Left ventricle myocardium inferior (tissue), 1 donor: Measurements from ENCODE around the gene AMOT. TPM values are rescaled to one million over a fixed set of nuclear protein-coding genes. Genes with fewer than 3 reads are reported as not detected.

Source experiments
- DNase-seq: peaks from one replicate; pipeline ENCODE4 v3.0.0-alpha.2; 2020
- H3K27ac ChIP-seq: fragments of 200-600 bp; replicated peaks from 2 replicates; pipeline ENCODE4 v1.8.0; 2021
- H3K27me3 ChIP-seq: fragments of 200-600 bp; 2 replicates; pipeline ENCODE4 v1.8.0; 2021; ENCODE audit warnings: low read depth
- H3K36me3 ChIP-seq: fragments of 200-600 bp; 2 replicates; pipeline ENCODE4 v1.8.0; 2021
- H3K4me1 ChIP-seq: fragments of 200-600 bp; 2 replicates; pipeline ENCODE4 v1.8.0; 2021
- H3K4me3 ChIP-seq: fragments of 200-600 bp; 2 replicates; pipeline ENCODE4 v1.8.0; 2021; ENCODE audit warnings: mild to moderate bottlenecking, moderate library complexity
- H3K9me3 ChIP-seq: fragments of 200-600 bp; replicated peaks from 2 replicates; pipeline ENCODE4 v1.8.0; 2021
- CTCF ChIP-seq: fragments of 200-600 bp; IDR thresholded peaks from 2 replicates; pipeline ENCODE4 v1.8.0; 2021; ENCODE audit warnings: antibody characterized with exemption, mild to moderate bottlenecking, borderline replicate concordance
- intact Hi-C: fragments of 100-400 bp; cut with micrococcal nuclease; formaldehyde crosslinking; loops from one replicate; pipeline ENCODE4 v1.11.0; 2022
- total RNA-seq: library from RNA; stranded (reverse); fragmentation: NEBNext Ultra II Directional; extraction: Animal tissue kit (Norgen Biotek cat#: 25700); gene quantifications from one replicate; pipeline ENCODE4 v1.2.1, GENCODE V29; 2021
- donor health status: DM: no; HTN: yes; CAD: no; lungs with severe emphysema.

AMOT gene
- total RNA-seq, 1 donor from 2014 or later = 6.1 TPM

- no peak for TF ChIP-seq CTCF
- intact Hi-C loops = no loop called here
- Histone ChIP-seq H3K4me1 (no peaks in the 10 kb centered on the region), H3K27ac (no peak overlapping the region), H3K27me3 (no peaks in the 10 kb centered on the region), H3K36me3 (peaks cover under 1% of the 10 kb centered on the region), H3K4me3 (no peak overlapping the region), H3K9me3 (no peaks in the 10 kb centered on the region)
- no peak for DNase-seq
Observed at GRCh38 chrX:112785344-112785743, 55.3 kb downstream of the AMOT start.

GRCh38 chrX:112784692-112785091 is 55.9 kb downstream of the AMOT start:
- Histone ChIP-seq H3K4me3 (no peak overlapping the region), H3K9me3 (no peaks in the 10 kb centered on the region), H3K4me1 (no peaks in the 10 kb centered on the region), H3K36me3 (no peaks in the 10 kb centered on the region), H3K27ac (no peak overlapping the region), H3K27me3 (no peaks in the 10 kb centered on the region)
- TF ChIP-seq CTCF = no peak
- intact Hi-C loops = no loop called here
- no peak for DNase-seq

- intact Hi-C loops = no loop called here
- H3K4me3 ChIP-seq = no peak overlapping the region
- H3K27me3 ChIP-seq = no peaks in the 10 kb centered on the region
- no peak for TF ChIP-seq CTCF
- peaks cover 8% of the 10 kb centered on the region for H3K36me3 ChIP-seq
- DNase-seq = no peak
- H3K4me1 ChIP-seq = no peaks in the 10 kb centered on the region
- H3K9me3 ChIP-seq = no peaks in the 10 kb centered on the region
- no peak overlapping the region for H3K27ac ChIP-seq
Observed at GRCh38 chrX:112779139-112779538, 61.5 kb downstream of the AMOT start.

- intact Hi-C loops = no loop called here
- no peak for DNase-seq
- H3K9me3 ChIP-seq = no peaks in the 10 kb centered on the region
- no peak overlapping the region for H3K4me3 ChIP-seq
- H3K36me3 ChIP-seq = peaks cover 8% of the 10 kb centered on the region
- no peaks in the 10 kb centered on the region for H3K4me1 ChIP-seq
- H3K27ac ChIP-seq = no peak overlapping the region
- no peak for TF ChIP-seq CTCF
- no peaks in the 10 kb centered on the region for H3K27me3 ChIP-seq
Observed at GRCh38 chrX:112774651-112775293, 65.9 kb downstream of the AMOT start.

GRCh38 chrX:112774142-112774541 is 66.5 kb downstream of the AMOT start:
- H3K4me1 ChIP-seq = no peaks in the 10 kb centered on the region
- intact Hi-C loops = no loop called here
- H3K36me3 ChIP-seq = peaks cover 4% of the 10 kb centered on the region
- no peaks in the 10 kb centered on the region for H3K9me3 ChIP-seq
- H3K27me3 ChIP-seq = no peaks in the 10 kb centered on the region
- no peak for DNase-seq
- no peak for TF ChIP-seq CTCF
- no peak overlapping the region for H3K27ac ChIP-seq
- no peak overlapping the region for H3K4me3 ChIP-seq
